Measurements from ENCODE around the gene ACKR3. TPM values are rescaled to one million over a fixed set of nuclear protein-coding genes. Genes with fewer than 3 reads are reported as not detected.

ACKR3 gene
- total RNA-seq, 1 experiment from 2014 or later: 19.6 TPM

DNA sequence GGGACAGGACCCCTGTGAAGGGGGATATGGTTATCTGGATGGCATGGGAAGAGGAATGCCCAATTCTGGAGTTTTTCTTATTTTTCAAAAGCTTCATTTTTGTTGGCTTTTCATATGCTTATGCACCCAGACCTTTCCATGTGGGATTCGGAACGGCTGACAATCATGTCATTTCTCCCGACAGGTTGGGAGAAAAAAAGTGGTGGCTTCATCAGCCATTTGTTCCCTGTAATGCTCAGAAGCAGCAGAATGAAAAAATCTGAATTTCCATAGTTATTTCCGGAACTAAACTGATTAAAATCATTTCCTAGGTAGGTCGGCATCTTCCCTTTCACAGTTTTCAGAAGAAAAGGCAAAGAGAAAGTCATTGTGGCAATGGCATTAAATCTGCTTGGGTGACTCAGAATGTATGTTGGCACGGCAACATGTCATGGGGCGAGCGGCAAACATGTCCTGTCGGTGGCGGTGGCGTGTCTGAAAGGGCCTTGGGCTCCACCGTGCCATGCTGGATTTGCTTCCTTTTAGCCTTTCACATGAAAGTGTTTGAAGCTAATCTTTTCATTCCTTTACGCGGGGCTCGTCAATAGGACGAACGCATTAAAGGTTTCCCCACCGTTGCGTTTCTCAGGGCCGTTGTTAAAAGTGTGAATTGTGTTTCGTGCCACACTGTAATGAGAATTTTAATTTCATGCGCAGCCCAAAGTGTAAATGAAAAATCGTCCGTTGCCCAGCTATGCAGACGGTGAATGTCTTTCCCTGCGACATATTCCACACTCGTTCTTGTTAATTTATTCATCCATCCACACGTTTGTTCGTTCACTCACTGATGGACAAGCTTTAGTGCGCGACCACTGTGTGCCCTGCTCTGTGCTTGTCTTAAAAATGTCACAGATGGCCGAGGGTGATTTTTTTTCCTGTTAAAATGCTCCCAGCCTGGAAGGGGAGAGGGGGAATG lies 18.5 kb downstream of the ACKR3 start:
- H3K27ac ChIP-seq: no peak overlapping the region
- H3K9me3 ChIP-seq (ENCODE audit: insufficient read depth, low read depth): no peaks in the 10 kb centered on the region
- no peaks in the 10 kb centered on the region for H3K36me3 ChIP-seq (ENCODE audit: low read depth)
- ChIA-PET CTCF (no interaction called here), POLR2A (ENCODE audit: unreplicated experiment) (no interaction called here)
- peaks cover under 1% of the 10 kb centered on the region; the same call in 1 of the 2 replicates for H3F3A ChIP-seq (ENCODE audit: insufficient read depth, low read depth)
- no peaks in the 10 kb centered on the region; the same call in 1 of the 2 replicates for H4K20me1 ChIP-seq (ENCODE audit: insufficient read depth)
- TF ChIP-seq EZH2 (IDR thresholded peaks at IDR 0.05; ENCODE audit: low read depth): no peak
- TF ChIP-seq, protein P1, sequence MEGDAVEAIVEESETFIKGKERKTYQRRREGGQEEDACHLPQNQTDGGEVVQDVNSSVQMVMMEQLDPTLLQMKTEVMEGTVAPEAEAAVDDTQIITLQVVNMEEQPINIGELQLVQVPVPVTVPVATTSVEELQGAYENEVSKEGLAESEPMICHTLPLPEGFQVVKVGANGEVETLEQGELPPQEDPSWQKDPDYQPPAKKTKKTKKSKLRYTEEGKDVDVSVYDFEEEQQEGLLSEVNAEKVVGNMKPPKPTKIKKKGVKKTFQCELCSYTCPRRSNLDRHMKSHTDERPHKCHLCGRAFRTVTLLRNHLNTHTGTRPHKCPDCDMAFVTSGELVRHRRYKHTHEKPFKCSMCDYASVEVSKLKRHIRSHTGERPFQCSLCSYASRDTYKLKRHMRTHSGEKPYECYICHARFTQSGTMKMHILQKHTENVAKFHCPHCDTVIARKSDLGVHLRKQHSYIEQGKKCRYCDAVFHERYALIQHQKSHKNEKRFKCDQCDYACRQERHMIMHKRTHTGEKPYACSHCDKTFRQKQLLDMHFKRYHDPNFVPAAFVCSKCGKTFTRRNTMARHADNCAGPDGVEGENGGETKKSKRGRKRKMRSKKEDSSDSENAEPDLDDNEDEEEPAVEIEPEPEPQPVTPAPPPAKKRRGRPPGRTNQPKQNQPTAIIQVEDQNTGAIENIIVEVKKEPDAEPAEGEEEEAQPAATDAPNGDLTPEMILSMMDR (conservative IDR thresholded peaks at IDR 0.05): no peak
- no peak for DNase-seq
- BruUV-seq (replicated peaks): no TSS peak
- peaks cover 71% of the 10 kb centered on the region; the same call in 1 of the 2 replicates for H3K27me3 ChIP-seq (ENCODE audit: insufficient read depth, low read depth)
- H3K4me2 ChIP-seq: no peak overlapping the region
- H3K9me2 ChIP-seq (ENCODE audit: insufficient read depth): no peaks in the 10 kb centered on the region
- no peak overlapping the region for H2AFZ ChIP-seq
- H3K4me1 ChIP-seq (replicated peaks; ENCODE audit: insufficient read depth): no peaks in the 10 kb centered on the region
- no peaks in the 10 kb centered on the region for H3K79me2 ChIP-seq (ENCODE audit: low read depth)
- intact Hi-C loops (cut with micrococcal nuclease; ENCODE audit: unreplicated experiment): no loop called here
- H3K4me3 ChIP-seq: no peak overlapping the region

DNA sequence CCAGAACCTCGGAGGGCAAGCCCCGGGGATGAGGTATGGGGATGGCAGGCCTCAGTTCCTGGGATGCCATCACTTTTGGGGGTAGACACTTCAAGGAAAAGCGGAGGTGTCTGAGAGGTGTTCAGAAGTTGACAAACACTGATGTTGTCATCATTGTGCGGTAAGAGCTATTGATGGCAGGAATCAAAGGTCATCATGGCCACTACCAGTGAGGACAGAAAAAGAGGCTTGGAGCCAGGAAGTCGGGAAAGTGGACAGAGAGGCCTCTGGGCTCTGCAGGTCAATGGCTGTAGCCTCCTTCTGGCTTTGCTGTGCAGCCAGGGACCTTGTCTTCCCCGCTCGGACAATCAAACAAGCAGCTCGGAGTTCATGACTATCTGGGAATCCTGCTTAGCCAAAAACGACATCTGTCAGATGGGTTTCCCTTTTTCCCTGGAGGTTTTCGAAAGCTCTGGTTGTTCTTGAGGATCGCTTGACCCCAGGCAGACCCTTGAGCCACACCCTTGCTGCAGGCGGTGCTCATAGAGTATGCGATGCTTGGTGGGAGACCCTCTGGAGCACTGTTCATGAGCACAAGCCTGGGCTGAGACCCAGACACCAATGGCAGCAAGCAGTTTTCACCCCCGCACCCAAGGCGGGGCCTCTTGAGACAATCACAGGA lies 19.4 kb downstream of the ACKR3 start:
- Histone ChIP-seq H3K27me3 (ENCODE audit: insufficient read depth, low read depth) (peaks cover 75% of the 10 kb centered on the region; the same call in 1 of the 2 replicates), H3K9me3 (ENCODE audit: insufficient read depth, low read depth) (no peaks in the 10 kb centered on the region), H3K4me2 (no peak overlapping the region), H3K4me1 (replicated peaks; ENCODE audit: insufficient read depth) (no peaks in the 10 kb centered on the region), H3F3A (ENCODE audit: insufficient read depth, low read depth) (peaks cover 9% of the 10 kb centered on the region), H3K4me3 (no peak overlapping the region), H2AFZ (no peak overlapping the region), H3K79me2 (ENCODE audit: low read depth) (no peaks in the 10 kb centered on the region), H3K36me3 (ENCODE audit: low read depth) (no peaks in the 10 kb centered on the region), H3K27ac (no peak overlapping the region), H3K9me2 (ENCODE audit: insufficient read depth) (no peaks in the 10 kb centered on the region), H4K20me1 (ENCODE audit: insufficient read depth) (no peaks in the 10 kb centered on the region; the same call in 1 of the 2 replicates)
- no peak for DNase-seq
- TF ChIP-seq, protein P1 (conservative IDR thresholded peaks at IDR 0.05): no peak
- no peak for TF ChIP-seq EZH2 (IDR thresholded peaks at IDR 0.05; ENCODE audit: low read depth)
- ChIA-PET POLR2A (ENCODE audit: unreplicated experiment) (interaction anchor here (0.7 kb wide), 1 partner anchor 166 kb away, joined by 3 read pairs; no protein-coding TSS in a partner anchor), CTCF (no interaction called here)
- BruUV-seq (replicated peaks): no TSS peak
- intact Hi-C loops (cut with micrococcal nuclease; ENCODE audit: unreplicated experiment): no loop called here

- Histone ChIP-seq H3K4me1 (replicated peaks; ENCODE audit: insufficient read depth) (no peaks in the 10 kb centered on the region), H3K27ac (no peak overlapping the region), H3K36me3 (ENCODE audit: low read depth) (no peaks in the 10 kb centered on the region), H4K20me1 (ENCODE audit: insufficient read depth) (no peaks in the 10 kb centered on the region; the same call in 1 of the 2 replicates), H3K9me3 (ENCODE audit: insufficient read depth, low read depth) (no peaks in the 10 kb centered on the region), H3K27me3 (ENCODE audit: insufficient read depth, low read depth) (peaks cover 72% of the 10 kb centered on the region; the same call in 1 of the 2 replicates), H3K4me3 (no peak overlapping the region), H2AFZ (no peak overlapping the region), H3K9me2 (ENCODE audit: insufficient read depth) (no peaks in the 10 kb centered on the region), H3F3A (ENCODE audit: insufficient read depth, low read depth) (peaks cover 9% of the 10 kb centered on the region), H3K79me2 (ENCODE audit: low read depth) (no peaks in the 10 kb centered on the region), H3K4me2 (no peak overlapping the region)
- intact Hi-C loops (cut with micrococcal nuclease; ENCODE audit: unreplicated experiment): no loop called here
- POLR2A ChIA-PET (ENCODE audit: unreplicated experiment): no interaction called here
- TF ChIP-seq EZH2 (IDR thresholded peaks at IDR 0.05; ENCODE audit: low read depth): no peak
- TF ChIP-seq, protein P1 (conservative IDR thresholded peaks at IDR 0.05): no peak
- CTCF ChIA-PET: no interaction called here
- no TSS peak for BruUV-seq (replicated peaks)
- no peak for DNase-seq
Measured at GRCh38 chr2:236590846-236591245, 21.2 kb downstream of the ACKR3 start.
